GM12801 (cell line): ENCODE measurements around the gene HTRA1.

ENCODE experiments used
- TF ChIP-seq, protein P1 (sequence below): IDR thresholded peaks from one replicate; pipeline ENCODE4 v1.5.1; 2011; ENCODE audit warnings: control low read depth; ENCODE audit not compliant: insufficient read length; ENCODE audit errors: extremely low read depth

The HTRA1 gene

DNA sequence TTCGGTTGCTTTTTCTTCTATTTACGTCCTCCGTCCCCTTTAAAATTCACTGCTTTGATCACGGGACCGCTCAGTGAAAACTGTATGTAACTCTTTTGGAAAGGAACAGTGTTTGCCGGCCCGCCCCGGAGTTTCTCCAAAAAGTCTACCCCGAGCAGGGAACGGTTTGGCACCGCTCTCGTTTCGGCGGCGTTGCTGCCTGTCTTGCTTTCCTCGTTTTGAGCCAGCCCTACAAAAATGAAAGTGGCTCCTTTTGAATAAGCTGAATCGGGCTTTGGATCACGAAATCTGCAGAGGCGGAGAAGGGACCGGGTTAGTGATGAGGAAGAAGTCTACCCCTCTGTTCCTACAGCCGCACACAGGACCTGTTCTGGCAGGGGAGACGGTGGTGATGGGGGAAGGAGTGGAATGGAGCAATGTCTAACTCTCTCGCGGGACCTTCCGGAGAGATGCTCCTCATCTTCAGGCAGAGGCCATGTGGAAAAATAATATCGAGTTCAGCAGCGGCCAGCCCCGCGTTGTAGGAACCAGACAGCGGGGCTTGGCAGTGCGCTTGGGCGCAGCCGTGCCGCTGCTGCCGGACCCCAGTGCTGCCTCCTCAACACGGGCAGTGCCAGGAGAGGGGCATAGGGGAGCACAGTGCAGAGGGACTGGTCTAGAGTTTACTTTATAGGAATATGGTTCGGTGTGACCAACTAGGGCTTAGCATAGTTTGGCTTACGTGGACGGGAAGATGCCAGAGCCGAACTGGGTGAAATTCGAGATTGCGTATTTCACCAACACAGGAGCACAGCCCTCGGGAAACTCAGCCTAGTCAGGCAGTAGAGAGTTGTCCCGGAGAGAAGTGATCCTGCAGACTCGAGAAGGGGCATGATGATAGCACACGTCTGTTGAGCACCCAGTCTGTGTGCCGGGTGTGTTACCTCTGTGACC is 1.4 kb downstream of the HTRA1 start:
- TF ChIP-seq, protein P1, sequence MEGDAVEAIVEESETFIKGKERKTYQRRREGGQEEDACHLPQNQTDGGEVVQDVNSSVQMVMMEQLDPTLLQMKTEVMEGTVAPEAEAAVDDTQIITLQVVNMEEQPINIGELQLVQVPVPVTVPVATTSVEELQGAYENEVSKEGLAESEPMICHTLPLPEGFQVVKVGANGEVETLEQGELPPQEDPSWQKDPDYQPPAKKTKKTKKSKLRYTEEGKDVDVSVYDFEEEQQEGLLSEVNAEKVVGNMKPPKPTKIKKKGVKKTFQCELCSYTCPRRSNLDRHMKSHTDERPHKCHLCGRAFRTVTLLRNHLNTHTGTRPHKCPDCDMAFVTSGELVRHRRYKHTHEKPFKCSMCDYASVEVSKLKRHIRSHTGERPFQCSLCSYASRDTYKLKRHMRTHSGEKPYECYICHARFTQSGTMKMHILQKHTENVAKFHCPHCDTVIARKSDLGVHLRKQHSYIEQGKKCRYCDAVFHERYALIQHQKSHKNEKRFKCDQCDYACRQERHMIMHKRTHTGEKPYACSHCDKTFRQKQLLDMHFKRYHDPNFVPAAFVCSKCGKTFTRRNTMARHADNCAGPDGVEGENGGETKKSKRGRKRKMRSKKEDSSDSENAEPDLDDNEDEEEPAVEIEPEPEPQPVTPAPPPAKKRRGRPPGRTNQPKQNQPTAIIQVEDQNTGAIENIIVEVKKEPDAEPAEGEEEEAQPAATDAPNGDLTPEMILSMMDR: no peak

DNA sequence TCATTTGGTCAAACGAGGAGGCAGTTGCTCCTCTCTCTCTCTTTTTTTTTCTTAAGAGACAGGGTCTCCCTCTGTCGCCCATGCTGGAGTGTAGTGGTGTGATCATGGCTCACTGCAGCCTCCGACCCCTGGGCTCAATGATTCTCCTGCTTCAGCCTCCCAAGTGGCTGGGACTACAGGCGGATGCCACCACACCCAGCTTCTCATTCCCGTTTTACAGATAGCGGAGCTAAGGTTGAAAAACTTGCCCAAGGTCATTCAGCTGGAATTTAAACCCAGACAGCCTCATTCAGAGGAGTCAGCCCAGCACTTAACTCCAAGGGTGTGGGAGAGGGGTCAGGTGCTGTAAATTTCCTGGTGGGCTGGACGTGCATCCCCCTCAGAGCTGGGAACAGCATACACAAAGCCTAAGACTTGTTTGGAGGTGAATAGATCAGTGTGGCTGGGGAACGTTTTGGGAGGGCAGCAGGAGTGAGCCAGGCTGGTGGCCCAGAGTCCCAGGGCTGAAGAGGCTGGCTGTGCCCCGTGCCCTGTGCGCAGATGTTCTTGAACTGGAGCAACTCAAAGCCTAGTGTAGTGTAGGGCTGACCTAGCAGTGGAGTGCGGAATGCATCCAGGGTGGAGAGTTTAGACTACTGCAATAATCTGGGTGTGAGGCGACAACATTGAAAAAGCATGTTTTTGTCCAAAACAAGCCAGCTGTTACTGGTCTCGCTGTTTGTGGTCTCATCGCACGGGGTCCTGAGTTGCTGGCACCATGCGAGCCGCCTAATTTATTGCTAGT is 2.3 kb downstream of the HTRA1 start:
- TF ChIP-seq, protein P1: no peak

DNA sequence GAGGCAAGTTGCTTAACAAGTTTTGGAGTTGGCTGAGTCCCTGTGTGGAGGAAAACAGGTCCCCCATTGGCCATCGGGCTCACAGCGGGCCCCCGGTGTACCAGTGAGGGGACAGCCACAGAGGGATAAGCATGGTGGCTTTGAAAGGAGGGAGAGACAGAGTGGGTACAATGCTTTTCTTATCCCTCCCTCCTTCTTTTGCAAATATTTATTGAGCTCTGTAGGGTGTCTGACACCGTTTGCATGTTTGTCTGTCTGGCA is 2.8 kb downstream of the HTRA1 start:
- TF ChIP-seq, protein P1: no peak

DNA sequence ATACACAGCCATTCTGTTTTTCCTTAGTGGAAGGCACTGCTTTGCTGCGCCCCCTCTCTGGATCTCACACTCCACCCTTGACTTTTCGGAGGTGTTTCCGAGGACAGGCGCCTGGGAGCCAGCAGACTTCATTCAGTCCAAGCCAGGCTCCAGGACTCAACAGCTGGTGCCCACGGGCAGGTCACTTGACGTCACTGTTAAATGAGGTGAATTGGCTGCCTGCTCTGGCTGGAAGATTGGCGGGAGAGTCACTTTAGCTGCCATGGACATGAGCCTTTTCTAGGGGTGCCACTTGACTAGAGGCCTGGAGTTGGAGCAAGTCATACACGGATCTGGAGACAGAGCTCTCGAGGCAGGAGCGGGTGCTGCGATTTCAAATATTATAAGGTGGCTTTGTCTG is 3.2 kb downstream of the HTRA1 start:
- TF ChIP-seq, protein P1: no peak

DNA sequence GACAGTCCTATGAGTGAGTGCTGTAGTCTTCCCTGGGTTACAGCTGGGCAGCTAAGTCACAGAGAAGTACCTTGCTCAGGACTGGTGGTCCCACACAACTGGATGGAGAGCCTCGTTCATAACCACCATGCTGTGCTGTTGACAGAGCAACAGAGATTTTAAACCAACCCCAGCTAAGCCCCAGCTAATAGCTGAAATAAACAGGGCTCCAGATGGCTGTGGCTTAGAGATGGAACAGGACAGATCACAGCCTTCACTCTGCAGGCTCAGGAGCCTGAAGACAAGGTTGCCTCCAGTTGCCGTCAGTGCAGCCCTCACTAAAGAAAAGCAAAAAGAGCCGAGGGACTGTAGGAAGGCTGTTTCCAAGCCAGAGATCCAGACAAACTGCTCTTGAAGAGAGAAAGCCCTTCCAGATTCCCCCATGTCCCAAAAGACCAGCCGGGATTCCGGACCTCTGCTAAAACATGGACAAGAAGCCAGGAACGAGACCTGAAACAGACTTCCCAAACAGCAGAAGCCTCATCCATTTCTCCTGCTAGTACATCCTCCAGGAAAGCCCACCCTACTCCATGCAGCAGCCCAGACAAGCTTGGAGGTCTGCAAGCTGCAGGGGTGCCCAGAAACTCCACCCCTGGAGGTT is 4.2 kb downstream of the HTRA1 start:
- TF ChIP-seq, protein P1: no peak

DNA sequence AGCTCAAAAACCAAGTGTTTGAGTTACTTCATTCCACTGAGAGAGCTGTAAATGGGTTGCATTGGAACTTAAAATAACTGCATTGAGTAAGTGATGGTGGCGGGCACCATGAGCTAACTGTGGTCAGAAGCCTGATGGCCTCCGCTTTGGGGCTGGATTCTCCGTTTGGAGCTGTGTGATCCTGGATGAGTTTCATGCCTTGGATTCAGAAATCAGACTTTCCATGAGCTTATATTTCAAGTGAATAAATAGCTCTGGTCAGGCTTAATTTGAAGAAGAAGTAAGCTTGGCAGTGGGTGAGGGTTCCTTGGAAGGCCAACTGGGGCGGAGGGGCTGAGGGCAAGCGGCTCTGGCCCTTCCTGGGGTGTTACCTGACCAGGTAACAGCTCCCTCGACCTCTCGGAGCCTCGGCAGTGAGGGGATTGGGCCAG is 5.6 kb downstream of the HTRA1 start:
- TF ChIP-seq, protein P1: no peak

DNA sequence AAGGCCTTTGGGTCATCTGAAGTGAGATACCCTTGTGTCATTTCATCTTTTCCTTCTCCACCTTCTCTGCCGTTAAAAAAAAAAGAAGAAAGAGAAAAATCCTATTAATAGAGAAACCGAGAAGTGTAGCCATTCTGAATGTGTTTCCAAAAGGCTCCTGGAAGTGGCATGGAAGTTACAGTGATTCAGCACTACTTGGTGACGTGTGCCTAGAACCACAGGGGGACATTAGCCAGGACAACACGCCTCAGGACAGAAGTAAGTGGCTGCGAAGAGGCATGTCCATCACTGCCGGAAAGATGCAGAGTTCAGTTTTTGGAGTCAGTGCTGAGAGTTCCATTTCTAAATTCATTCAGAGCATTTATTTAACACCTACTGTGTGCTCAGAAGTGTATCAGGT is 6.3 kb downstream of the HTRA1 start:
- TF ChIP-seq, protein P1: no peak
